HG03354 (cell line): ENCODE data around the gene ARNT2.

ENCODE experiments used
- ATAC-seq: cut with Tn5 transposase; IDR thresholded peaks from one replicate; pipeline ENCODE4 v1.9.1; 2021; ENCODE audit warnings: mild to moderate bottlenecking; ENCODE audit not compliant: unreplicated experiment, poor library complexity, severe bottlenecking

Gene ARNT2

GRCh38 chr15:80536231-80536630, 132.0 kb downstream of the ARNT2 start:
- ATAC-seq: no peak

GRCh38 chr15:80536716-80537115, 132.5 kb downstream of the ARNT2 start:
- no peak for ATAC-seq

- no peak for ATAC-seq
These were observed 140.9 kb downstream of the ARNT2 start for GRCh38 chr15:80545078-80545477.

- ATAC-seq: no peak
These were observed 143.1 kb downstream of the ARNT2 start for GRCh38 chr15:80547264-80547663.

GRCh38 chr15:80549191-80549590, 145.0 kb downstream of the ARNT2 start:
- ATAC-seq: no peak

GRCh38 chr15:80549654-80550053, 145.5 kb downstream of the ARNT2 start:
- ATAC-seq: no peak

GRCh38 chr15:80550219-80550907, 146.2 kb downstream of the ARNT2 start:
- peak; percentile 43 for ATAC-seq

- ATAC-seq: no peak
These were observed 146.7 kb downstream of the ARNT2 start for GRCh38 chr15:80550908-80551260.

- no peak for ATAC-seq
These were observed 147.2 kb downstream of the ARNT2 start for GRCh38 chr15:80551348-80551747.

- no peak for ATAC-seq
These were observed 150.4 kb downstream of the ARNT2 start for GRCh38 chr15:80554560-80554959.

- ATAC-seq: no peak
These were observed 152.6 kb downstream of the ARNT2 start for GRCh38 chr15:80556694-80557367.

- ATAC-seq: no peak
These were observed 153.5 kb downstream of the ARNT2 start for GRCh38 chr15:80557441-80558234.

- ATAC-seq: no peak
These were observed 154.6 kb downstream of the ARNT2 start for GRCh38 chr15:80558631-80559319.

- ATAC-seq: no peak
These were observed 155.1 kb downstream of the ARNT2 start for GRCh38 chr15:80559320-80559693.

GRCh38 chr15:80559761-80560160, 155.6 kb downstream of the ARNT2 start:
- no peak for ATAC-seq

GRCh38 chr15:80560601-80561400, 156.6 kb downstream of the ARNT2 start:
- no peak for ATAC-seq

- ATAC-seq: no peak
These were observed 157.3 kb downstream of the ARNT2 start for GRCh38 chr15:80561500-80561899.

GRCh38 chr15:80562033-80562432, 157.9 kb downstream of the ARNT2 start:
- ATAC-seq: no peak

- no peak for ATAC-seq
These were observed 158.7 kb downstream of the ARNT2 start for GRCh38 chr15:80562846-80563245.
